Uterus (tissue), 2 donors: Measurements from ENCODE around the gene AMN.

ENCODE experiments used
- POLR2A ChIP-seq, 2 donors: fragments of 450-650 bp; IDR thresholded peaks; one replicate each; pipeline ENCODE4 v1.6.1; 2016; ENCODE audit warnings: antibody characterized with exemption in 2 of 2, mild to moderate bottlenecking in 1 of 2, moderate library complexity in 1 of 2
- TF ChIP-seq, protein P1 (sequence below), 4 experiments: fragments of 200-600 bp in 2 of 4; fragments of 450-650 bp in 2 of 4; sonication (generic) in 2 of 4; IDR thresholded peaks; one replicate each; pipeline ENCODE4 v1.5.1; 2016 to 2019; ENCODE audit warnings: antibody characterized with exemption in 4 of 4, mild to moderate bottlenecking in 2 of 4, moderate library complexity in 1 of 4

DNA sequence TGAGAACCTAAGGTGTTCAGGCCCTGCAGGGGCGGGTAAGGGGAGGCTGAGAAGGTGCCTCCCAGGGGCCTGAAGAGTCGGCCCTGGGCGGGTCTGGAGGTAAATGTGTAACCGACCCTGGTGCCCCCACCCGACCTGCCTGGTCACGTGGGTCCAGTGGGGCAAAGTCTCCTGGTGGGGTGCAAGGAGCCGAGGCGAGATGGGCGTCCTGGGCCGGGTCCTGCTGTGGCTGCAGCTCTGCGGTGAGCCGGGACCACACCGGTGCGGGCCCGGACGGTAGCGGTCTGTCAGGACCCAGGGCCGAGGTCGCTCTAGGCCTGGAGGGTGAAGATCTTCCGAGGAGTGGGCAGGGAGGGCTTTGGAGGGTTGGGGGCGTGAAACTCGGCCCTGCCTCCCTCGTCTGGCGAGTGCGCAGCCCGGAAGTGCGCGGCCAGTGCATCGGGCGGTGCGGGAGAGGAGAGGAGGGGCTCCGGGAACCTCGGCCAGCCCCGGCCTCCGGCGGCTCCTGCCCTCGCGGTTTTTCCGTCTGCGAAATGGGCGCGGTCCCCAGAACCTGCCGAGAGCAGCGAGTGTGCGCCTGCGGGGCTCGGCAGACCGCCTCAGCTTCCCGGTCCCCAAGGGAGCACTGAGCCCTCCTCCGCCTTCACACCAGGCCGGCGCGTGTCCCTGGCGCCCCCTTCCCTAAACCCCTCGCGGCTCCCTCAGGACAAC lies at the start of gene AMN:
- TF ChIP-seq, protein P1, sequence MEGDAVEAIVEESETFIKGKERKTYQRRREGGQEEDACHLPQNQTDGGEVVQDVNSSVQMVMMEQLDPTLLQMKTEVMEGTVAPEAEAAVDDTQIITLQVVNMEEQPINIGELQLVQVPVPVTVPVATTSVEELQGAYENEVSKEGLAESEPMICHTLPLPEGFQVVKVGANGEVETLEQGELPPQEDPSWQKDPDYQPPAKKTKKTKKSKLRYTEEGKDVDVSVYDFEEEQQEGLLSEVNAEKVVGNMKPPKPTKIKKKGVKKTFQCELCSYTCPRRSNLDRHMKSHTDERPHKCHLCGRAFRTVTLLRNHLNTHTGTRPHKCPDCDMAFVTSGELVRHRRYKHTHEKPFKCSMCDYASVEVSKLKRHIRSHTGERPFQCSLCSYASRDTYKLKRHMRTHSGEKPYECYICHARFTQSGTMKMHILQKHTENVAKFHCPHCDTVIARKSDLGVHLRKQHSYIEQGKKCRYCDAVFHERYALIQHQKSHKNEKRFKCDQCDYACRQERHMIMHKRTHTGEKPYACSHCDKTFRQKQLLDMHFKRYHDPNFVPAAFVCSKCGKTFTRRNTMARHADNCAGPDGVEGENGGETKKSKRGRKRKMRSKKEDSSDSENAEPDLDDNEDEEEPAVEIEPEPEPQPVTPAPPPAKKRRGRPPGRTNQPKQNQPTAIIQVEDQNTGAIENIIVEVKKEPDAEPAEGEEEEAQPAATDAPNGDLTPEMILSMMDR (IDR thresholded peaks at IDR 0.05) = no peak
- TF ChIP-seq POLR2A (IDR thresholded peaks at IDR 0.05) = no peak
